Activated CD4-positive, alpha-beta T cell treated with anti-CD3 and anti-CD28 coated beads for 48 hours (primary cell): ENCODE results near the gene GPR15.
"Not testable (repeated sequence)": the region's sequence is repeated elsewhere in the genome, so short reads cannot be mapped to it uniquely, and the experiment has no call there.

ENCODE experiments used
- DNase-seq: peaks from one replicate; pipeline ENCODE4 v3.0.0-alpha.2; 2020

The GPR15 gene

DNA sequence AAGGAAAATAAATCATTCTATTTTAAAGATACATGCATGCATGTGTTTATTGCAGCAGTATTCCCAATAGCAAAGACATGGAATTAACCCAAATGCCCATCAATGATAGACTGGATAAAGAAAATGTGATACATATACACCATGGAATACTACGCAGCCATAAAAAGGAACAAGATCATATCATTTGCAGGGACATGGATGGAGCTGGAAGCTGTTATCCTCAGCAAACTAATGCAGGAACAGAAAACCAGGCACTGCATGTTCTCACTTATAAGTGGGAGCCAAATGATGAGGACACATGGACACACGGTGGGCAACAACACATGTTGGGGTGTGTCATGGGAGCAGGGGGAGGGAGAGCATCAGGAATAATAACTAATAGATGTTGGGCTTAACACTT is 28.0 kb downstream of the GPR15 start:
- not testable (repeated sequence) for DNase-seq

DNA sequence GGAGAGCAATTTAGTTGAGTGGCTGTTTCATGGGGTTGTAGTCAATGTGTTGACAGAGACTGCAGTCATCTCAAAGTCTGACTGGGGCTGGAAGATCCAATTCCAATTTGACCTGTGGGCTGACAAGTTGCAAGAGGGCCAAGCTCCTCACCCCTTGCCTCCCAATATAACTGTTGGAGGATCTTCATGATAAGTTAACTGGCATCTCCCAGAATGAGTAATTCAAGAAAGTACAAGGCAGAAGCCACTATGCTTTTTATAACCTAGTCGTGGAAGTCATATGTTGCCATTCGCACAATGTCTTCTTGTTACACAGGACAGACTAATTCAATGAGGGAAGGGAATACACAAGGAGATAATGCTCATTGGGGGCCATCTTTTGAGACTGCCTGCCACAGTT is 29.1 kb downstream of the GPR15 start:
- no peak for DNase-seq

DNA sequence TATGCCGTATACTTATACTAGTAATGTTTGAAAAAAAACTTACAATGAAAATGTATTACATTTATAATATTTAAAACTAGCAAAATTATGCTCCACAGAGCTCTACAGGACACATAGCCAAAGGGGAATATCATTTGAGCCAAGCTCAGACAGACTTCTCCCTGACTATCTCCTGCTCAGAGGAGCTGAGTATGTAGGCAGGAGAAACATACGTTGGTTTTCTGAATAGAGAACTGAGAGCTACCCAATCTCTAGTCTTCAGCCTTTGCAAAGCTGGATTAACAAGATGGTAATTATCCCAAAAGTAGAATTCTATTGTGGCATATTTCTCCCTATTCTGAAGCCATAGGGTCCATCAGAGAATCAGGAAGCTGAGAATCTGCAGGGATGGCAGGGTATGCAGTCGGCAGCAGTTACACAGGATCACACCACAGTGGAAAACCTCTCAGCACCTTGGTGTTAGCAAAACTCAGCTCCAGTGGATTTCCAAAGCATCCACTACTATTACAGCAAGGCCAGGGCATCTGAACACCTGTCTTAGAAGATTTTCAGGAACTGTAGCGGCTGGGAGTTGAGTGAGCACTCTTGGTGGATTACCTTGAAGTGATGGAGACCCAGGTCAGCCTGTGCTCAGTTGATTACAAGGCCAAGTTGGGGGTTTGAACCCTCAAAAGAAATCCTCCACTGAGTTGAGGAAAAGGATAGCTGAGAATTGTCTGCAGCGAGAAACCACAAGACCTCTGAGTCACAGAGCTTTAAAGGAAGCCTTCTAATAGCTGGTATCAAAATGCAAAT is 30.1 kb downstream of the GPR15 start:
- no peak for DNase-seq

DNA sequence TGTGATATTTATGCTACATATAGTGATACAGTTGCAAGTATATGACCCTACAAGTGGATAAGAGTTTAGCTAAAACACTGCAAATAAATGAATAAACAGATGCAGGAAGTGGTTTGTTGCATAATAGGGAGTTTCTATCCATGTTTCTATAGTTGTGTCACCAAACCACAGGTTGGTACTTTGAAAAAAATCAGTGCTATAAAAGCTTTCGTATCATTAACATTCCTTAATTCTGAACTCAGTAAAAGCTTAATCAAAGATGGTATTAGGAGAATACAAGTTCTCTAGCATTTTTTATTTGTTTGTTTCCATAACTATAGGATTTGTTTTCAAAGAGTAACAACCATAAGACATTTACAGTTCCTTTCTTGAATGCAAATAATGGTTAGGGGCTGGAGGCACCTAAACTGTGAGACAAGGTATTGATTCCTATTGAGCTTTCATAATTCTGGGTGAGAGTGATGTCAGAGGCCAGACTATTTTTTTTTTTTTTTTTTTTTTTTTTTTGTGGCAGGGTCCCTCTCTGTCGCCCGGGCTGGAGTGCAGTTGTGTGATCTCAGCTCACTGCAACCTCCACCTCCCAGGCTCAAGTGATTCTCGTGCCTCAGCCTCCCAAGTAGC is 32.0 kb downstream of the GPR15 start:
- no peak for DNase-seq

DNA sequence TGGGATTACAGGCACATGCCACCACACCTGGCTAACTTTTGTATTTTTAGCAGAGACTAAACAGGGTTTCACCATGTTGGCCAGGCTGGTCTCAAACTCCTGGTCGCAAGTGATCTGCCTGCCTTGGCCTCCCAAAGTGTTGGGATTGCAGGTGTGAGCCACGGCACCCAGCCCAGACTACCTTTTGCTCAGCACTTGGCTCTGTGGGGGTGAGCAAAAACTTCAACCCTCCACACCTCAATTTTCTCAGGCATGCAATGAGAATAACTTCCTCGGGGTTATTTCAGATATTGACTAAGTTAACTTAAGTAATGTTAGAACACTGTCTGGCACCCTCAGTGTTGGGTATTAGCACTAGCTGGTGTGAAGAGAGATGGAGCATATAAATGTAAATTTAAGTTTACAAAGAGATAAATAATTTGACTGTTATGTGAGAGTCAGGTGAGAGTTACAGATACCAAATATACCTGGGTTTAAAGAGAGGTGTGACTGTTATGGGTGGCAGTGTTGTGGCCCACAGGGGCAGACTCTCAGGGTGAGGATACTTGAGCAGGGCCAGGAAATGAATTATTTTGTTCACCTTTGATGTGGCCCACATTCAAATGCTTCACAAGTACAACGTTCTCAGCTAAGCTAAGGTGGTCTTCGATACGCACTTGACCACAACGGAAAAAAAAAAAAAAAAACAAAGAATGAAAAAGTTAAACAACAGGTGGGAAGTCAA is 32.7 kb downstream of the GPR15 start:
- no peak for DNase-seq

DNA sequence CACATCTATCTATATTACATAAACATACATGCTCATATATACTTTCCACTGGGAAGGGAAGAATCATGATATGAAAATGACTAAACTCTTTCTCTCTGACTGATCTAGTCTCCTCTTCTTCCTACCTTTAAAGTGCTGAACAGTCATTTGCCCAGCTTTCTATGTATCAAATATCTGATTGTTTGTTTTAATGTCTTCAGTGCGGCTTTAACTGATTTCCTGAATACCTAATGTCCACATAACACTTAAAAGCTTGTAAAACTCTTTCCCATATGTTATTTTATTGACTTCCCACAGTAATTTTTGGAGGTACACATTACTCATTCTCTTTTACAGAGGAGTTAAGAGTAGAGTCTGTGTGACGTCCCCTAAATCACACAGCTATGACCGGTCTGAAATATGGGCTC is 33.5 kb downstream of the GPR15 start:
- DNase-seq, result no peak

DNA sequence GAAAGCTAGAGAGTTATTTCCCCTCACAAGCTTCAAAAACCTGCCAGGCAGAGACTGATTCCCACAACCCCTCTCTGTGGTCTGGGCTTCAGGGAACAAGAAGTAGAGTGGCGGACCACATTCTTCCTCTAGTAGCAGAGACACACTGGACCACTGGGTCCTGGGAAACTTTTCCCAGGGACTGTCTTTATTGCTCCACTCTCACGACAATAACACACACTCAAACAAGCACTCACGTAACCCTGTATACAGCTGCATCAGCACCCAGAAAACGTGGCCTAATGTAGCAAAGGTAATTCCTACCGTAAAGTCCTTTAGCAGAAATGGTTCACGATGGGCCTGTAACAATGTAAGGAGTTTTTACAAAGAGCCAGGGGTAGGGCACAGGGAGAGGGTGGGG is 34.1 kb downstream of the GPR15 start:
- no peak for DNase-seq

DNA sequence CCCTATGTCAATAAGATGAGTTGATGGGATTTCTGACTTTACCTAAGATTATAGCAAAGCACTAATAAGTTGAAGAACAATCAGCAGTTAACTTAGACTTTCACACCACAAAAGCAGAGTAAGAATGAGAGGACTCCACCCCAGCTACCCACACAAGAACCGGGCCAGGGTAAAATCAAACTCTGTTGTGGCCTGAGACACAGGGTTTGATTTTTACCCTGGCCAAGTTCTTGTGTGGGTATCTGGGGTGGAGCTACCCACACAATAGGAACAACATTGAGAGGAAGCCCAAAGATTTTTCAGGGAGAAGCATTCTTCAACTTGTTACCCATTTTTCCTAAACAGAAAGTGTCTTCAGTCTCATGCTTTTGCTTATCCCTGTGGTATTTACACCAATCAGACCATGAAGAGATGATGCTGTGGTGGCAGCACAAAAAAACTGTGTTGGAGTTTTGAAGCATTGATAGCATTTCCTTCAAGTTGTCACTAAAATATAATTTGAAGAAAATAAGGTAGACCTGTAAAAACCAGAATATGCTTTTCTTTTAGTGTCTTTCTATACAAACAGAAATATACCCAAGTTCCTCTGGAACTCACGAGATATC is 36.0 kb downstream of the GPR15 start:
- no peak for DNase-seq

DNA sequence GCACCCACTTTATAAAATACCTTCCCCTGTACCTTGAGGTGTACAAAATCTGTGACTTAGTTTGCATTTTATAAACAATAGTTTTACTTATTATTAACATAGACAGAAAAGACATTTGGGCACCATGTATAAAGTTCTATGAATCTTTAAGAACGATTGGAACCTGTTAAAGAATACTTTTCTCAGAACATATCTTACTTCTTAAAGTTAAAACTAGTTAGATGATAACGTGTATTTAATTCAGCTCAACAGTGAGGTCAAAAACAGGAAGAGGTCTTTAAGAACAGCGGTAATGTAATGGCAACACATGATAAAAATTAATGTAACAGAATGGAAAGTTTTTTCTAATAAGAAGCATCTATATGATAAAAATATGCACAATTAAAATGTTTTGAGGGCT is 36.6 kb downstream of the GPR15 start:
- DNase-seq, result no peak

DNA sequence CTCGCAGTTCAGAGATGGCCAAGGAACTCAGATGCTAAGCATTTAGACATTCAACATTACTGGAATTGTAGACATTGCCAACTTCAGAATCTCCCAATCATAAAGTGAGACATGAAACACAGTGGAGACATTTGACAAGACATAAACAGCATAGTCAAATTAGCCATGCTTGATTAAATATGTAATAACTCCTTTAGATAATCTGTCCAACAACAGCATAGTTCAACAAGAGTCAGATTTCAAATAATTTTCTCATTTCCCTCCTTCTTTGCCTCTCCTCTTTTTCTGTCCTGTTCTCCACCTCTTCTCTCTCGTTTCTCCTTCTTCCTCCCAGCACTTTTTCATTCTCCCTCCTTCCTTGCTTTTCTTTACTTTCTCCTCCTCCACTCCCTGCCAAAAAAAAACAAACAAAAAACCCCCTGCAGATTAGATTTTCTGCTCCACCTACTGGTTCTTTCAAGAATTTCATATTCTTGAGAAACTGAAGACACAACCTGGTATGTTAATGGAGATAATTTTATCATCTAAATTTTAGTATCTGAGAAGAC is 41.5 kb downstream of the GPR15 start:
- no peak for DNase-seq

DNA sequence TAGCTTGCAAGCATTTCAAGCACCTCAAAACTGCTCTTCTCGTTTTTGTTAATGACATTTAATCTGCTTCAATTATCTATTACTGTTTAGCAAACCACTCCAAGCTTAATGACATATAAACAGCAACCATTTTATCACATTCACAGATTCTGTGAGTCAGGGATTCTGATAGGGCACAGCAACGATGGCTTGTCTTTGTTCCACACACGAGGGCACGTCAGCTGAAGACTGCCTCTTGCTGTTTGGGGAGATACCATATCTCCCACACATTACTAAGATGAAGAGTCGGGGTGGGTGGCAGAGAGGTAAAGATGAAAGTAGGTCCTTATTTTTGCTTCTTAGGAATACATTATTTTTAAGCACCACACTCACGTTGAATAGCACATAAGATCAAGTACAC is 42.4 kb downstream of the GPR15 start:
- DNase-seq, result peak; percentile 64

DNA sequence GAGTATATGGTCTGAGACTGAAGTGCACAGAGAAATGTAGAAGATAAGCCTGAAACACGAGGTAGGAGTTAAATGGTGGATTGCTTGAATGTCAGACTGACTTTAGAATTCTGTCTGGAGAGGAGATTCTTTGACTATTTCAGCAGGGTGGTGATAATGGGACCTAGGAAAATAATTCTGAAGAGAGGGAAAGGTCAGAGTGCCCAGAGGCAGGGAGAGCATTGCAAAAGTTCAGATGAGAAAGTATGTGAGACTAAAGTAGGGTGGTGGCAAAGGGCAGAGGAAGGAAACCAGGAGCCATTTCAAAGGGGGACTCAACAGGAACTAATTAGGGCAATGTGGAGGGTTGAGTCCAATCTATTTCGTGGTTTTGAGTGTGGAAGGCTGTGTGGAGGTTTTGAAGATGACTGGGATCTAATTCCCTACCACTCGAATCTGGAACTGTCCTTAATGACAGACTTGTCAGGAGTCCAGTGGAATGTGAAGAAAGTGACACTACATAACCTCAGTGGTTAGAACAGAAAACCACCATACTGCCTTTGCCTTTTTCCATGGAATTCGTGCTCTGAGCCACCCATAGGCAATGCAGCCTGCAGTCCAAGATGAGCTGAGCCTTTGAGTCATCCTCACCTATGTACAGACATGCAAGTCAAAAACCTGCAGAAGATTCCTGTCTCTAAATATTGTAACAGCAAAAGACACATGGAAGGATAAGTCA is 45.6 kb downstream of the GPR15 start:
- no peak for DNase-seq

DNA sequence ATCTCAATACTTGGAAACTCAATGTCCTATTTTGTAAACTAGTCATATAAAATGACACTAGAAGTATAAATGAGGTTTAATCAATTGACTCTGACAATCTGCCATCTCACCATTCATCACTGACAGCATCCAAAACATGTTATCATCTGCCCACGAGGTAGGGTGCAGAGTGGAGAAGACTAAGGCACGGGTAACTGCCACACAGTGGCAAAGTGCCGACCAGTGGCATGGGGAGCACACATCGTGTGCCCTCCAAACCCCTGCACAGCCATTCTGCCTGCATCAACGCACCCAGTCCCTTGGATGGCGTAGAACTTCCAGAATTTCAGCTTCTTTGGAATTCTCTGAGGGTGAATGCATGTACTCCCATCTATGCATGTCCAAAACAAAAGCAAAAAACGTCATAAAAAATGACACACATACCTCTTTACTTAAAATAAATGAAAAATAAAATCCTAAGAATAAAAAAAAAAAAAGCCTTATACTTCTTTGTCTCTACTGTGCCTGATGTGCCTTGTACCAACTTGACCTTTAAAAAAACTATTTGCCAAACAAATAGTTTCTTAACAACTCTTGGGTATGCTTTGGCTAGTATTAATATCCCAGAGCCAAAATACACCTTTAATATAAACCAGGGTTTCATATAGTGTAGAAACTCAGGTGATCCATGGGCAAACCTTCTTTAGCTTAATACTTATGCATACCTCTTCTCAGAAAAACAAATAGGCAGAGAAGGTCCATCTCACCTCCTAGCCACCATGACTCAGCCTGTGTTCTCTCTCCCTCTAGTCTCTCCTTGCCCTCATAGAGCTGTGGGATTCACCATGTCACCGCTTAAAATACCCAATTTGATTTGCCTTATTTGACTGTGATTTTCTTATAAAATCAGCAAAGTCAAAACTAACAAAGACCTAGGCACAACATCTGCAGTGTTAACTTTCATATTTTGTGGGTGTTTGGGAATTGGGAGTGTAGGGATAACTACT is 48.9 kb downstream of the GPR15 start:
- DNase-seq, result no peak

DNA sequence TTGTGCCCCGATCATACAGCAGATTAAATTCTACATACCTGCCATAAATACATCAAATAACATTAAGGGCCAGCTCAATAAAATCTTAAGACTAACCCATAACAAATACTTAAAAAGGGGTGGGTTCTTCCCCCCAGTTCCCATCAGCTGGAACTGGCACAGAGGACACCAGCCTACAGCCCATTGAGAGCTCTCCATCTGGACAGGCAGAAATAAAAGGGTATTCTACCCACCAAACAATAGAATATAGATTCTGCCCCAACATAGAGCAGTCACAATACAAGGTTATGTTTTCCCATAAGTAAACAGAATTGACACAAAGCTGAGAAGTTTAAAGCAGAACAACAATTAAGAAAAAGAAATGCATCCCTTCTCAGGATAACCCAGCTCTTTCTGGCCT is 49.7 kb downstream of the GPR15 start:
- DNase-seq, result no peak

DNA sequence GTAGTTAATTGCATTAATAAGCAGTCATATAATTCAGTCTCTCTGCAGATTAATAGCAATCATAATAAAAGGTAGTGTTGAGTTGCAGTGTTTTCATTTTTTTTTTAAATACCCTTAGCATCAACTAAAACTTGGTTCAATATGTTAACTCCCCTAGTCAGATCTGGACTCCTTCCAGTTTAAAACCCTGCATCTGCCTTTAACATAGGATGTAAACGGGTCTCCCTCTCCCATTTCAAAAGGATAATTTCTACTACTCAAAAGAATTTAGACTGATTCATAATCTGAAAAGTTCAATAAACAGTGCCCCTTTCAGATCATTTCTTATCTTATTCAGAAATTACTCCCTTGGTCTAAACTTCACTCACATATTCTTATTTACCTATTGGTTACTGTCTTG is 50.3 kb downstream of the GPR15 start:
- no peak for DNase-seq

DNA sequence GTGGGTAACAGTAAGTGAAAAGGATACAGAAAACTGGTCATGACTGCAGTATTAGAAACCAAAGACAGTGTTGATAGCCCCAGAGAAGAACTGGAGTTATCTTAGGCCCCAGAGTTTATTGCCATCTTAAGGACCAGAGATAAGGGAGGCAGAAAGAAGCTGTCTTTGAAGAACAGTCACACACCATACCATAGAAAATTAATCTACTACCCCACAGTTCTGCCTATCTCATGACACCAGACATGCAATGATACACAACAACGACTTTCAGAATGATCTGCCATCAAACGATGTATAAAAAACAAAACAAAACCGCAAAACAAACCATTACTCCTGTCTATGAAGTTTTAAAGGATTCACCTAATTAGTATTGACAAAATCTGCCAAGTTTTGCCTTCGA is 52.0 kb downstream of the GPR15 start:
- DNase-seq, result no peak
